HG02678 (cell line): ENCODE data around the gene FAM193A.
"Not testable (repeated sequence)": the region's sequence is repeated elsewhere in the genome, so short reads cannot be mapped to it uniquely, and the experiment has no call there.

ENCODE experiments used
- ATAC-seq: cut with Tn5 transposase; IDR thresholded peaks from one replicate; pipeline ENCODE4 v1.9.1; 2021; ENCODE audit warnings: mild to moderate bottlenecking, moderate library complexity; ENCODE audit not compliant: unreplicated experiment

The FAM193A gene

GRCh38 chr4:2606960-2607506, 70.6 kb downstream of the FAM193A start:
- ATAC-seq, result no peak

- no peak for ATAC-seq
Measured at GRCh38 chr4:2607822-2608221, 71.4 kb downstream of the FAM193A start.

- no peak for ATAC-seq
Measured at GRCh38 chr4:2608291-2608690, 71.8 kb downstream of the FAM193A start.

- no peak for ATAC-seq
Measured at GRCh38 chr4:2615821-2616220, 79.4 kb downstream of the FAM193A start.

- no peak for ATAC-seq
Measured at GRCh38 chr4:2617955-2618354, 81.5 kb downstream of the FAM193A start.

GRCh38 chr4:2618729-2619128, 82.3 kb downstream of the FAM193A start:
- ATAC-seq, result not testable (repeated sequence)

GRCh38 chr4:2619459-2619858, 83.0 kb downstream of the FAM193A start:
- no peak for ATAC-seq

- no peak for ATAC-seq
Measured at GRCh38 chr4:2621419-2621818, 85.0 kb downstream of the FAM193A start.

GRCh38 chr4:2623442-2623841, 87.0 kb downstream of the FAM193A start:
- ATAC-seq, result no peak

- no peak for ATAC-seq
Measured at GRCh38 chr4:2624782-2625530, 88.5 kb downstream of the FAM193A start.

GRCh38 chr4:2626231-2626630, 89.8 kb downstream of the FAM193A start:
- no peak for ATAC-seq

GRCh38 chr4:2630556-2631273, 94.3 kb downstream of the FAM193A start:
- no peak for ATAC-seq

- no peak for ATAC-seq
Measured at GRCh38 chr4:2634014-2634413, 97.6 kb downstream of the FAM193A start.

GRCh38 chr4:2636331-2636730, 99.9 kb downstream of the FAM193A start:
- no peak for ATAC-seq

GRCh38 chr4:2636994-2637393, 100.5 kb downstream of the FAM193A start:
- ATAC-seq, result not testable (repeated sequence)

- ATAC-seq, result no peak
Measured at GRCh38 chr4:2637956-2638552, 101.6 kb downstream of the FAM193A start.

GRCh38 chr4:2638730-2639129, 102.3 kb downstream of the FAM193A start:
- no peak for ATAC-seq

- no peak for ATAC-seq
Measured at GRCh38 chr4:2642968-2643367, 106.5 kb downstream of the FAM193A start.

- ATAC-seq, result no peak
Measured at GRCh38 chr4:2643555-2643954, 107.1 kb downstream of the FAM193A start.

- ATAC-seq, result no peak
Measured at GRCh38 chr4:2646396-2647149, 110.1 kb downstream of the FAM193A start.
